K562 (cell line): ENCODE results near the gene NBEAL2.

Source experiments
- CBFA2T3 ChIP-seq: fragments of 450-650 bp; IDR thresholded peaks from 2 replicates; pipeline ENCODE4 v1.6.1; 2017
- EP300 ChIP-seq: IDR thresholded peaks from 2 replicates; pipeline ENCODE4 v1.6.1; 2012; ENCODE audit warnings: low read length, improper control_type of control experiment
- HSF4 ChIP-seq: fragments of 250-450 bp; sonication (Bioruptor Pico); IDR thresholded peaks from 2 replicates; pipeline ENCODE4 v2.1.2; 2022; ENCODE audit warnings: mild to moderate bottlenecking, moderate library complexity, borderline replicate concordance
- SREBF2 ChIP-seq: sonication (generic); formaldehyde crosslinking; IDR thresholded peaks from 2 replicates; pipeline ENCODE4 v1.4.0; 2020; ENCODE audit warnings: mild to moderate bottlenecking, missing genetic modification reagents
- TF ChIP-seq, protein P1 (sequence below): sonication (generic); formaldehyde crosslinking; IDR thresholded peaks from 2 replicates; pipeline ENCODE4 v1.9.0; 2022; ENCODE audit warnings: mild to moderate bottlenecking, missing genetic modification reagents
- TF ChIP-seq, protein P2 (sequence below): sonication (generic); formaldehyde crosslinking; IDR thresholded peaks from 2 replicates; pipeline ENCODE4 v1.8.0; 2022; ENCODE audit warnings: mild to moderate bottlenecking, low read depth, missing genetic modification reagents

DNA sequence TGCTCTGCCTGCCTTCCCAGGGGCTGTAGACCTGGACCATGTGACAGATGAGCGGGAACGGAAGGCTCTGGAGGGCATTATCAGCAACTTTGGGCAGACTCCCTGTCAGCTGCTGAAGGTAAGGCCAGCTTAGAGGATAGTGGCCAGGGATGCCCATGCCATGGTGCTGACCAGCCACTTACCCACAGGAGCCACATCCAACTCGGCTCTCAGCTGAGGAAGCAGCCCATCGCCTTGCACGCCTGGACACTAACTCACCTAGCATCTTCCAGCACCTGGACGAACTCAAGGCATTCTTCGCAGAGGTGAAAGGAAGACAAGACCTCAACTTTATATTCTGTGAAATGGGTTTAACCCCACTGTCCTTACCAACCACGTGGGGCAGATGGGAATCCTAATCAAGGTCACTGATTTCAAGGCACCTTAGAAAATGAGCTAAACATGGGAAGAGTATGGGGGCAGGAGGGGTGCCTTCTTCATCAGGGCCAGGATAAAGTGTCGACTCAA lies 26.7 kb downstream of the NBEAL2 start:
- TF ChIP-seq SREBF2 (CRISPR knock-in tag) (no peak), EP300 (no peak), HSF4 (CRISPR knock-in tag) (no peak), CBFA2T3 (no peak)
- TF ChIP-seq, protein P1, sequence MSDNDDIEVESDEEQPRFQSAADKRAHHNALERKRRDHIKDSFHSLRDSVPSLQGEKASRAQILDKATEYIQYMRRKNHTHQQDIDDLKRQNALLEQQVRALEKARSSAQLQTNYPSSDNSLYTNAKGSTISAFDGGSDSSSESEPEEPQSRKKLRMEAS (CRISPR knock-in tag): no peak; the same call in 1 of the 2 replicates
- TF ChIP-seq, protein P2, sequence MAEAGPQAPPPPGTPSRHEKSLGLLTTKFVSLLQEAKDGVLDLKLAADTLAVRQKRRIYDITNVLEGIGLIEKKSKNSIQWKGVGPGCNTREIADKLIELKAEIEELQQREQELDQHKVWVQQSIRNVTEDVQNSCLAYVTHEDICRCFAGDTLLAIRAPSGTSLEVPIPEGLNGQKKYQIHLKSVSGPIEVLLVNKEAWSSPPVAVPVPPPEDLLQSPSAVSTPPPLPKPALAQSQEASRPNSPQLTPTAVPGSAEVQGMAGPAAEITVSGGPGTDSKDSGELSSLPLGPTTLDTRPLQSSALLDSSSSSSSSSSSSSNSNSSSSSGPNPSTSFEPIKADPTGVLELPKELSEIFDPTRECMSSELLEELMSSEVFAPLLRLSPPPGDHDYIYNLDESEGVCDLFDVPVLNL (CRISPR knock-in tag): no peak
